Cerebellar nuclear complex (tissue), 1 donor: ENCODE results near the gene GRIK3.
"Not testable (repeated sequence)": the region's sequence is repeated elsewhere in the genome, so short reads cannot be mapped to it uniquely, and the experiment has no call there.

ENCODE experiments used
- DNase-seq, 2 experiments: peaks; one replicate each; lab custom pipeline; 2025; lab: John Stamatoyannopoulos, UW

The GRIK3 gene

DNA sequence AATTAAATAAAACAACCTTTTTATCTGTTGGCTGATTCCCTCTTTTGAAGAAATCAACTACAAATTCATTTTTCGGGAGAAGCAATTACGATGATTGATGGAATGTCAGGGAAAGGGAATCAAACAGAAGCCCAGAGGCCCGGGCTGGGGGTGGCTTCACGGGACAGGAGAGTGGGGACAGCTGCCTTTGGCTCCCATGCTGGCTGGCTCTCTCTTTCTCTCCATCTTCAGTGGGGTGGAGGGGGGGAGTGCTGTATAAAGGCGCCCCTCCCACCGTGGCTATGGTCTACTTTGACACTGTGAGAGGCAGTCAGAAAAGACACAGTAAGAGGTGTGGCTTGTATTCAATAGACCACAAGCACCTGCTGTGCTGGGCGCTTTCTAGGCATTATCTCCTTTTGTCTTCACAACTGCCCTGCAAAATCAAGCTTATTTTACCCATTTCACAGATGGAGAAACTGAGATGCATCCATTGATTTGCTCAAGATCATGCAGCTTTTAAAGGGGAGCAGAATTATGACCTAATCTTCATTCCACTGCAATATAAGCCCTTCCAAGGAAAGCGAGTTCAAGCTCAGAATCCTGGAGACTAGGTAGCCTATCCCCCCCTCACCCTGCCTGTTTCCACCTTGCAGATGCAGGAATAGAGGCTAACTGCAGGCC, 92.9 kb downstream of the GRIK3 start:
- DNase-seq, result no peak

DNA sequence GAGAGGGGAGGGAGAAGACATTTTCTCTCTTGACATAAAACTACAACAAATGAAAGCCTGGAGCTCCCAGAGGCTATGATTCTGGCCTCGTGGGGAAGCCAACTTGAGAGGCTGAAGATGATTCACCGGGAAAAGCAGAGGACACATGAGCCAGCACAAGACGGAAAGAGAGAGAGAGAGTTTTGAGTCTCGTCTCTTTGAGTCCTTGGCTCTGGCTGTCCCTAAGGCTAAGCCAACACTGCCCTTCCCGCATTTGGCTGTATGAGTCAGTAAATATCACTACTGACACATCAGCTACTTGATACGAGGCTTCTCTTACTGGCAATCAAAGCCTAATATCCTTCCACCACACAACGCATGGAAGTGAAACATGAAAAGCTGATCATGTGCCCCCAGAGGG, 95.5 kb downstream of the GRIK3 start:
- no peak for DNase-seq

DNA sequence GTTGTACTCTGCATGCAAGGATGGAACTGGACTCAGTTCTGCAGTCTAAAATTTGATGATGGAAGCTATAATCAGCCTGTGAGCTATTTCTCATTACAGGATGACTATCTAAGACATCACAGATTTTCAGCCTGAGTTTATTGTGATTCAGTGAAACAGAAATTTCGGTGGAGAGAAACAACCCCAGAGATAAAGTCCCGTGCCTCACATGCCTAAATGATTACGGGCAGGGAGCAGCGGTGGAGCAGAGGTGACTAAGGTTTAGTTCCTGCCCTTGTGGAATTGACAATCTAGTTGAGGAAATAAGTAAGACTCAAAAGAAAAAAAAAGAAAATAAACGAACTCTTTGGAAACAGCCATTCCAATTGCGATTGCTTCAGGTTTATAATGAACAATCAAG, 96.9 kb downstream of the GRIK3 start:
- DNase-seq, result no peak

DNA sequence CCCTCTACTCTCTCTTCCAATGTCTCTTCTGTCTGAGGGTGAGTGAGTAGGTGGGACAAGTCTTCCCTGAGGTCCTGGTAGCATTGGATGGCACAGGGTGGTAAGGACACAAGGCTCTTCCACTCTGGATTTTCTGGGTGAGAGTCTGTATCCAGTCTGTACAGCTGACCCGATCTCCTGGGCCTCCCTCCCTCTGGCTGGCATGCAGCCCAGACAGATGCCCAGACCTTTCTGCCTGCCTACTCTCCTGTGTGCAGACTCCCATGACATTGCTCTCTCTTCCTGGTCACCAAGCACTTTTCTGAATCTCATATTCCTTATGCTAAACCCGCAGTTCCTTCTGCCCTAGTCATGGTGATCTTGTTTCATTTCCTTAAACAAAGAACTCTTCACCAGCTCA, 100.3 kb downstream of the GRIK3 start:
- DNase-seq, result no peak

DNA sequence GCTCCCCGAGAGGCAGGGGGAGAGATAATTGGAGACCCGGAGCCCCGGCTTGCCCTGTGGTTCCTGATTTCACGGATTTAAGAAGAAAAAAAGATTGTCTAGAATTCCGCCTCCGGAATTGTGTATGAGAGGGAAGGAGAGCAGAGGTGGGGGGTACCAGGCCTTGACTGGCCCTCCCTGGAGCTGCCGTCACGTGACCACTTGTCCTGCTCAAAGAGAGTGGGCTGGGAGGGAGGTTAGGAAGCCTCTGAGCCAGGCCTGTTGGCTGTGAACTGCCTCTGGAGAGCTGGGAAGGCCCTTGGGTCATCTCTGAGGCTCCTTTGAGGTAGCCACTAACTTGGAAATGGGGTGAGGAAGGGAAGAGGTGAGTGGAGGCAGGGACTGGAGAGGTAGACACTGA, 106.5 kb downstream of the GRIK3 start:
- DNase-seq, result no peak

DNA sequence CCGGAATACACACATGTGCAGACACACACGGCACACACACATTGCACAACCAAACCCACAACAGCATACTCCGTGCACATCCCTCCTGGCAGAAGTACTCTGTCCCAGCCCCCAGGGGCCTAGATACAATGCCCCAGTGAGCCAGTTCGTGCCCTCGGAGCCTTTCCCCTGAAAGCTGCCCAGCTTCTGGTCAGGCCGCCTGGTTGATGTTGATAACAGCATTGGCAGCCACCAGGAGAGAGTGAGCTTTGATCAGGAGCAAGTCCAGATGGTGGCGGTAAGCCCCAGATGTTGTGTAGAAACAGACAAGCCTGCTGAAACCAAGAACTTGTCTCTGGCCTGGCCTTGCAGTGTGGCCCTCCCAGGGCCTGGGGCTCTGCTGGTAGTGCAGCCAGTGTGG, 109.1 kb downstream of the GRIK3 start:
- DNase-seq, result no peak

DNA sequence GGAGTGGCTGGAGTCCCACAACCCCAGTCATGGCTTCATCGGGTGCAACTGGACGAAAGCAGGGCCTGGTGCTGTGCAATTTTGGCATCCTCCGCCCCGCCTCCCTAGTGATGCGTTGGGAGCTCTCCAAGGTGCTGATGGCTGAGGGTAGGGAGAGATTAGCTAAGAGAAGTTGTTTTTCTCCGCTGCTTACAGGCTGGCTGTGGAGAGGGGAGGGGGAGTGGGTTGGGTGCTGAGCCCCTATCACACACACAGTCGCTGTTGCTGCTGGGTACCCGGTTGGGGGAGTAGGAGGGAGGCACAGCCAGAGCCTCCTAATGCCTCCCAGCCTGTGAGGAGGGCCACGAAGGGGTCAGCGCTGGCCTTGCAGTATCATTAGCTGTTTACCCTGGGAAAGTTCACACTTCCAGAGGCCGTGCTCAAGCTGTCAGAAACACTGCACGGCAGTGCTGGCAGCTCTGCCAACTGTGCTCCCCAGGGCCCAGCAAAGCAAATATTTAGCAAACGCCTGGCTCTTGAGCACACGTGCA, 110.0 kb downstream of the GRIK3 start:
- DNase-seq, result no peak

DNA sequence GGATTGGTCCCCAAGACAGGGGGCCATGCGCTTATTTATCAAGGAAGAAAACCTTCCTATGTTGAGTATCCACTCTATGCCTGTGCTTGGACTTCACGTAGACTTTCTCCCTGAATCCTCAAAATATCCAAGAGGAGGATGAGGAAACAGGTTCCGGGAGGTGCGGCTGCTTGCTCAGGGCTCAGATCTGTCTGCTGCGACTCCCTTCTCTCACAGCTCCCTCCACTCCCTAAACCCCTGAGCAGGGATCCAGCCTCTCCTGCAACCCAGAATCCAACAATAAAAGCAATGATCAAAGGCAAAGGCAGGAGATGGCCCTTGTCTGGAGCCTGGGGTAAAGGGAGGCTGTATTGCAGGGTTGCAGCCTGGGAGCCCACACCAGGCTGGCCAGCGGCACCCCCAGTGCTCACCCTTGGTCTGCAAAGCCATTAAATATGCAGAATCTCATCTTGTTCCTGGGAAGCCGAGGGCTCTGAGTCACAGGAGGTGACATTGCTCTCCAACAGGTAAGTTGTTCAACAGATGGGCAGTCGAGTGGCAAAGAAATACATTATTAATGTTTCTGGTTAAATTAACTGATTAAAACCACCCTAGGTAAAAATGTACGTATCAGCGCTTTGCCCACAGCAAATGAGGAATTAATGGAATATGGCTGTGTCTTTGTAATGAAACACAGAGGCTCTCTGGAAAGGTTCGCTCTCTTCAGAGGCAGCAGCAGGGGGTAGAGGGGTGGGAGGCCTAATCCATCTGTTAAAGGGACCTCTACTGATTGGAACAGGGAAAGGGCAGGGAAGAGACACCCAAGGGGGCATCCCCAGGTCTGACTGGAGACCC, 111.5 kb downstream of the GRIK3 start:
- no peak for DNase-seq

DNA sequence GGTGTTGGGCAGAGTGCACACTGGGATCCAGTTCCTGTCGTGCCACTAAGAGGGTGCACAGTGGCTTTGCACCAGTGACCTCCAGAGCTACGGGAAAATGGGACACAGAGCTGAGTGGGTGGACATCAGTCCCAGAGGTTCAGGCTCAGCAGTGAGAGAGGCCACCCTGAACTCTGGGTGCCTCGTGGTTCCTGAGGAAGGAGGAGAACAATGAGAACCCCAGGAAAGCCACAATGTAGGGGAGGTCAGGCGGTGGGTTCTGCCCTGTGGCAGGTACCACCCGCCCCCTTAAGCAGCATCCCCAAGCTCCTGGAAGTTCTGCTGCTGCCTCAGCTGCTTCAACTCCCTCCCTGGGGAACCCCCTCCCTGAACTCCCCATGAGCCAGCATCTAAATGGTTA, 112.2 kb downstream of the GRIK3 start:
- no peak for DNase-seq

DNA sequence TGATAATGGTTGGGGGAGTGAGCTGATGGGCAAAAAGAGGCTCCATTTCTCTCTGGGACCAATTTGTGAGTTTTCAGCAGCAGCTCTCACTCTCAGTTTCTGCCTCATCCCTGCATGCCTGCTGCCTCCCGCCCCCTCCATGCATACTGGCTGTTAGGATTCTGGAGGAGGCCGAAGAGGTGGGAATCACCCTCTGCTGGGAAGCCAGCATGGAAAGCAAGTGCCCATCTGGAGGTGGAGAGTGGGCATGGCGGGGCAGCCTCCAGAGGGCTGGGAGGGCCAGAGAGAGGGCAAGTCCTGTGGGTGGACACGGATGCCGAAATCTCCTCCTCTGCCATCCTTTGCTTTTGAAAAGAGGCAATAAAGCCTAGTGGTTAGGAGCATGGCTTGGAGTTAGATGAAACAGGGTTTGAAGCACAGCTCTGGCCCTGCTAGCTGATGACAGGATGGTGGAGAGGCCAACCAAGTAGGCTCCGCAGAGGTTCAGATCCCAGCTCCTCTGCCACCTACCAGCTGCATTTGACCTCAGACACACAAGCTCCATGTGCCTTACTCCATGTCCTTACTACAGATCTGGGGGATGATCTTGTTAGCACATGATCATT, 113.4 kb downstream of the GRIK3 start:
- no peak for DNase-seq

DNA sequence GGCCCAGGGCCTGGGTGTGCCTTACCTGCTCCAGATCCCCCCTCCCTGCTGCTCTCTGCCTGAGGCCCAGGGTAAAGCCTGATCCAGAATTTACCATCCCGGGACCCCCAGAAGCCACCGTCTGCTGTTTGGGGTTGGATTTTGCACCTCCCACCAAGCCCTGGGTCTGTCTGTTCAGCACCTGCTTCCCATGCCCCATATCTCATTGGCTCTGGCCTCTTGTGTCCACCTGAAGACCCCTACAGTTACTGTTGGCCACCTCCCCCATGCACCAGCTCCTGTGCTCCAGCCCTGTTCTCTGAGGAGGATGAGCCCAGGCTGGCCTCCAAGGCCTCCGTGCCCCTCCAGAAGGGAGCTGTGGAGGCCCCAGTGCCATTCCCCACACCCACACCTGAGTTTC, 113.9 kb downstream of the GRIK3 start:
- no peak for DNase-seq

DNA sequence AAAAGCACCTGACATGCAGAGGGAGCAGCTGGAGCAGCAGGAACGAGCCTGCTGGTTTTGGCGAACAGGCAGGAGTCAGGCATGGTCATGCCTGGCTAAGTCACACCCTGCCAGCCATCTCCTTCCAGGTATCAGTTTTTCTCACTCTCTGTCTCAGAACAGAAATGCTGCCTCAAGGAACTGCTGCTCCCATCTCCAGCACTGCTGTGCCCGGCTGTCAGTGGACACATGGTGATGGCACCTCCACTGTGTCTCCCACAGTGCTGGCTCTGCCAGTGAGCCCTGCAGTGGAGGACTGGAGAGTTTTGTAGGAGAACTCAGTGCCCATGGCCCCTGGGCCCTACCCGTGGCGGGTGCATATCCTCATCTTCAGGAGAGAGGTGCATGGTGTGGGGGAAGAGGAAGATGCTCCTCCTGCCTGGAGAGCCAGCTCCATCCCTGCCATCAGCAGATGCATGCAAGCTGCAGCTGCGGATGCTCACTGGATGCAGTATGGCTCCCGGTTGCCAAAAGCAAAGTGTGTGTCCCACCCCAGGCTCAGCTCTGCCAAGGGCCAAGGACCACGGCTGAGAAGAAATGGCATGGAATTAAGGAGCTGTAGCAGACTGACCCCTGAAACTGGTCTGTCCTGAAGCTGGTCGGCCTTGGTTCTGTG, 114.7 kb downstream of the GRIK3 start:
- no peak for DNase-seq

DNA sequence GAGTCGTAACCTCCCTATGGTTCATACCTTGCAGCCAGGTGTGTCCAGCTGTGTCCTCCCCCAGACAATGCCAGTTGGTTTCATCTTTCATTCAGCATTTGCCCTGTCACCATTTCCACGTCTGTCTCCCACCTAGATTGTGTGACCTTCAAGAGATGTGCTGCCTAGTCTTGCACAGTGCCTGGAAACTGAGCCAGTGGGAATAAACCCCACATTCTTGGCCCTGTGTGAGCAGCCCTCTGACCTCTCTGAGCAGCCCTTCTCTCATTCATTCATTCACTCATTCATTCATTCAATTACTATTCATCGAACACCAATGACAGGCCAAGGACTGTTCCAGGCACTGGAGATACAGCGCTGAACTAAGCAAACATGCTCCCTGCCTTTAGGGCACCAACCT, 115.7 kb downstream of the GRIK3 start:
- no peak for DNase-seq

DNA sequence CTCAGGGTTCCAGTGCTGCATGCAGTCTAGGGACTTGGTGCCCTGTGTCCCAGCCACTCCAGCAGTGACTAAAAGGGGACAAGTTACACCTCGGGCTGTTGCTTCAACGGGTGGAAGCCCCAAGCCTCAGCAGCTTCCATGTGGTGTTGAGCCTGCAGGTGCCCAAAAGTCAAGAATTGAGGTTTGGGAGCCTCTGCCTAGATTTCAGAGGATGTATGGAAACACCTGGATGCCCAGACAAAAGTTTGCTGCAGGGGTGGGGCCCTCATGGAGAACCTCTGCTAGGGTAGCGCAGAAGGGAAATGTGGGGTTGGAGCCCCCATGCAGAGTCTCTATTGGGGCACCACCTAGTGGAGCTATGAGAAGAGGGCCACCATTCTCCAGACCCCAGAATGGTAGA, 117.8 kb downstream of the GRIK3 start:
- not testable (repeated sequence) for DNase-seq

DNA sequence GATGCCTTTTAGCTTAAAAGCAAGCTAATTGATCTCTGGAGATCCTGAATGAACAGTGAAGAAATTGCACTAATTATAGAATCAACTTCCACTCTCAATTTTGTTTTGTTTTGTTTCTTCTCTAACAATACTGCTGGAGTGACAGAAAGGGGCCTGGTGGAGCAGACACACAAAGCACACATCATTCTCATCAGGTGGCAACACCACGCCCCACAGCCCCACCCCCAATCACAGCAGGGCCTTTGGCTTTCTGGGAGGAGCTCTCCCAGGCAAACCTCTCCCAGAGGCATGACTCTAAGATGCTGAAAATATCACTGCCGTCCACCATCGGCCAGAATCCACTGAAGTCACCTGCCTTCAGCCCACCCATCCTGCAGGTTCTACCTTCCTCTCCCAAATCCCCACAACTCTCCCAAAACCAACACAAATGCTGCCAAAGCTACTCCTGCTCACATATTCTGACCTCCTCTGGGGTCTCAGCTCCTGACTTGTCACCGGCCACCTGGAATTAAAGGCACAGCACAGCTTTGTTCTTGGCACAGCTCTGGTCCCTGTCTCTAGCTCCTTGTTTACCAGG, 120.7 kb downstream of the GRIK3 start:
- DNase-seq, result no peak

DNA sequence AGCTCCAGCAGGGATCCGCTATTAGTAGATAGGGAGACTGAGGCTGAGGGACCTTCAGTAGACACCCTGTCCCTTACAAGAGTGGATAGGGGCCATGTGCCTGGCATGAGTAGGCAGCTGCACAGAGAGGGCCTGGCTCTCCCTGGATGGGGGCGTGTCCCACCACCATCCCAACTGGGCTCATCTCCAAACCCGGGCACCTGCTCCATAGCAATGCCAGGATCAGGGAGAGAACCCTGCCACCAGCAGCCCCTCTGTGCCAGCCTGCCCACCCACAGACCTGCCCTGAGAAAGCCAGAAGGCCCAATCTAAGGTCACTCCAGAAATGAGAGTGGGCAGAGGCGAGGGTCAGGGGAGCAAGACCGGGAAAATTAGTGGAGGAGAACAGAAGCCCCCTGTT, 121.3 kb downstream of the GRIK3 start:
- no peak for DNase-seq

DNA sequence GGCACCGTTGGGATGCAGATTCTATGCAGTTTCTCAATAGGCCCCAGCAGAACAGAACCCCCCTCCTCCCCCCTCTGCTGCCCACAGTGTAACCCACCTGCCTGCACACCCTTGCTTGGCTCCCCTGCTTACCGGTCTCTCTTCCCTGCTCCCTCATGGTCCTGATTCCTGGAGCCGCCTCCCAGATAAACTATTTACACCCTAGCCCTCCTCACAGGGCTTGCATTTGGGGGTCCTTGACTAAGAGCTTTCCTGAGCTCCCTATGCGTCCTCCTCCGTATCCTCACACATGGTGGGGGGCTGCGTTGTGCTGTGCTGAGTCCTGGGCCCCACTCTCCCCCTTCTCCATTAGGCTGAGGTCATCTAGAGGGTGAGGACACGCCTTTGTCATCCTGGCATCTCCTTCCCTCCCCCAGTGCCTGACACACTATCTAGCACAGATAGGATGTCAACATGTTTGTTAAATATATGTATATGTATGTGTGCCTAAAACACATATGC, 121.9 kb downstream of the GRIK3 start:
- DNase-seq, result no peak

DNA sequence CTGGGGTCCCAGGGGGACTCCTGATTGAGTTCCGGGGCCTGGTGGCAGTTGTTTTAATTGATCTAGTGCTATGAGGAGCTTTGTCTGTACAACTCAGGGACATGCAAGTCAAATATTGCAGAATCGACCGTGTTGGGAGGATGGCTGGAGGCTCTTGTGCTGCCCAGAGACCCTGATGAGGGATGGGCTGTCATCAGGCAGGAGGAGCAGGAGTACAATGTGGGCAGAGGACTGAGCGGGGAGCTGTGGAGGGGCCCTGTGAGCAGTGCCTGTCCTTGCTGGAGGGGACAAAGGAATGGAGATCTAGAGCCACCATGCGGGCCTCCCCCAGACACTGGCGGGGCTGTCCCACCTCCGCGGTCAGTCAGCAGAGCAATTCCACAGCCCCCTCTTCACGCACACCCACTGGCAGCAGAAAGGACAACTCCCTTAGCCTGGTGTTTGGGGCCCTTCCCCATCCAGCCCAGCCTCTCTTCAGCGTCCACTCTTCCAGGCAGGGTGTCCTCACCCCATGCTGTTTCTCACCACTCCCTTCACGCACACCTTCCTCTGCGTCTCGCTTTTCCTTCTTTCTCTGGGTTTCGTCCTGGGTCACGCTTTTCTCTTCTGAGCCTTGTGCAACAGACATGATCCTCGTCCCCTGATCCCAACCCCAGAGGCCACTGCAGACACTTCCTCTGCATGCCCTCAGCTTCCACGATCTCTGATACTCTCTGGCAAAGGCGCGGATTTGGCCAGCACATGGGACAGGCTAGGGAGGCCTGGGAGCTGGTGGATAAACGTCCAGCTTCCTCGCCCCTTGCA, 122.6 kb downstream of the GRIK3 start:
- DNase-seq, result no peak

DNA sequence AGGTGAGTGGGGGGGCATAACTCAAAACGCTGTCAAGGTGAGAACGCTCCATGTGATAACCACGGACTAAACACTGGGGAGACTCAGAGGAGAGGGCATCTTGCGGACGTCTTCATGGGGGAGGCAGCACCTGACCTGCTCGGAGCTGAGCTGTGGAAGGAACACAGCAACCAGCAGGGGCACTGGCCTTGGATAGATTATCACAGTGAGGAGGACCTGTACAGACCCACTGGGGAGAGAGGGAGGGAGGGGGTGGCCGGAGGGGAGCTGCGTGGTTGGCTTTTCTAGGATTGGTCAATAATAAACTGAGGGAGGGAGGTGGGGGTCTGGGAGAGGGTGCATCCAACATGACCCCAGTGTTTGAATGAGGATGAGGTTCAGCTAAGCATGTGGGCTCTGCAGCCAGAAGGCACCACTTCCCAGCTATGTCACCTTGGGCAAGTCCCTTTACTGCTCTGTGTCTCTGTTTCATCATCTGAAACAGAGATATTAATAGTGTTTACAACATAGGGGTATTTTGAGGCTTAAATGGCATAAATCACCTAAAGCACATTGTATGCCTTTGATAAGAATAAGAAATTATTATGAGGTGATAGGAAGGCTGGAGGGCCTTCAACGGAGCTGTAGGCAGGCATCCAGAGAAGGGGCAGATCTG, 123.3 kb downstream of the GRIK3 start:
- DNase-seq, result no peak

DNA sequence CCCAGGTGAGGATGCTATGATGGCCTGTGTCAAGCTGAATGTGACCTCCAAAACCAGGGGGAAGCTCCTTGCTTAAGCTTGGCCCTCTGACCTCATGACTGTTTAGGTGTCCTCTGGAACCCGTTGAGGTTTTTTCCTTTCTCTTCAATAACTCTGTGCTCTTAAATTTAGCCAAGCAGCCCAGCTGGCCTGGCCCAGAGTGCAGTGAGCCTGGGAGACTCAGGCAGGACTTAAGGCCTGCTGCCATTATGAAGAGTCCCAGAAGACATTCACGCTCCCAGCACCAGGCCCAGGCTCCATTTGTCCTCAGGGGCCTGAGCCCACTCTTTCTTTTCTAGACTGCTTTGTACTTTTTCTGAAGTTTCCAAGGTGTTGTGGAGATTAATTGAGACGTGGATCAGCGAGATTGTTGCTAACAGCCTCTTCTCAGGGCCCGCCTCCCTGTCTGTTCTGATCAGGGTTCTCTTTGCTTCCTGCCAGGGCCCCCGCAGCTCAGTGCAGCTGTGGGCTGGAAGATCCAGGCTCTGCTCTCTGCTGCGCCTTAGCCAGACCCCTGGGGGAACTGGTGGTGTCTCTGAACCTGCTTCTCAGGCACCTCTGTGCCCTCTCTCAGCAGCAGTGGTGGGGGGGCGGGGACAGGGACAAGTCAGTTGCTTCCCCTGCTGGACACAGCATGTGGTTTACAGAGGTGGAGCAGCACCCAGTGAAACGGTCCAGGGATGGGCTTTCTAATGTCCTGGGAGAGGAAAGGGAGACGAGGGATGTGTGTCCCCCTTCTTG, 124.2 kb downstream of the GRIK3 start:
- DNase-seq, result no peak
